ENCODE data around the gene MAP3K3. TPM values are rescaled to one million over a fixed set of nuclear protein-coding genes. Genes with fewer than 3 reads are reported as not detected.

The MAP3K3 gene
- total RNA-seq, 1 experiment from 2014 or later, result 12.9 TPM

GRCh38 chr17:63694950-63695773 is 72.9 kb downstream of the MAP3K3 start:
- DNase-seq, result no peak
- no peaks in the 10 kb centered on the region for H3K27me3 ChIP-seq
- H3K4me3 ChIP-seq, result no peak overlapping the region
- peaks cover 14% of the 10 kb centered on the region; the same call in 1 of the 2 replicates for H3K36me3 ChIP-seq
- H3K9me3 ChIP-seq, result no peaks in the 10 kb centered on the region

- no peak for DNase-seq
- Histone ChIP-seq H3K9me3 (no peaks in the 10 kb centered on the region), H3K36me3 (peaks cover 11% of the 10 kb centered on the region; the same call in 1 of the 2 replicates), H3K27me3 (no peaks in the 10 kb centered on the region), H3K4me3 (no peak overlapping the region)
Observed at GRCh38 chr17:63695889-63696288, 73.7 kb downstream of the MAP3K3 start.

GRCh38 chr17:63696381-63696961 is 74.3 kb downstream of the MAP3K3 start:
- Histone ChIP-seq H3K9me3 (no peaks in the 10 kb centered on the region), H3K27me3 (no peaks in the 10 kb centered on the region), H3K4me3 (no peak overlapping the region), H3K36me3 (peaks cover 10% of the 10 kb centered on the region; the same call in 1 of the 2 replicates)
- peak; percentile 35 for DNase-seq

GRCh38 chr17:63697341-63698286 is 75.4 kb downstream of the MAP3K3 start:
- Histone ChIP-seq H3K36me3 (0 out of 2 replicates have a peak, but pooled peaks cover 7% of the 10 kb centered on the region), H3K9me3 (no peaks in the 10 kb centered on the region), H3K4me3 (no peak overlapping the region), H3K27me3 (no peaks in the 10 kb centered on the region)
- no peak for DNase-seq

- Histone ChIP-seq H3K4me3 (no peak overlapping the region), H3K9me3 (no peaks in the 10 kb centered on the region), H3K36me3 (0 out of 2 replicates have a peak, but pooled peaks cover 7% of the 10 kb centered on the region), H3K27me3 (no peaks in the 10 kb centered on the region)
- no peak for DNase-seq
Observed at GRCh38 chr17:63698381-63698885, 76.2 kb downstream of the MAP3K3 start.

- 0 out of 2 replicates have a peak, but pooled peaks cover 7% of the 10 kb centered on the region for H3K36me3 ChIP-seq
- no peak for DNase-seq
Observed at GRCh38 chr17:63698886-63699637, 76.8 kb downstream of the MAP3K3 start.

GRCh38 chr17:63699638-63700527 is 77.7 kb downstream of the MAP3K3 start, which contains the start of gene LIMD2:
Gene LIMD2, minus strand, starts transcription at chr17:63700125. Its CDS starts 827 bp downstream, at chr17:63699298.
- Histone ChIP-seq H3K36me3 (0 out of 2 replicates have a peak, but pooled peaks cover 7% of the 10 kb centered on the region), H3K27me3 (no peaks in the 10 kb centered on the region), H3K9me3 (no peaks in the 10 kb centered on the region), H3K4me3 (peak within 1 kb of the TSS; percentile 45)
- peak; percentile 61 for DNase-seq

More at GRCh38 chr17:63698886-63699637, 76.8 kb downstream of the MAP3K3 start:
- no peaks in the 10 kb centered on the region for H3K9me3 ChIP-seq
- no peaks in the 10 kb centered on the region for H3K27me3 ChIP-seq
- H3K4me3 ChIP-seq, result peak overlapping the region; percentile 45; the same call in 1 of the 2 replicates

GRCh38 chr17:63700528-63701455 is 78.6 kb downstream of the MAP3K3 start:
- H3K9me3 ChIP-seq, result no peaks in the 10 kb centered on the region
- no peak for DNase-seq
- H3K27me3 ChIP-seq, result no peaks in the 10 kb centered on the region
- peaks cover 11% of the 10 kb centered on the region; the same call in 1 of the 2 replicates for H3K36me3 ChIP-seq
- H3K4me3 ChIP-seq, result peak overlapping the region; percentile 36

- H3K36me3 ChIP-seq, result peaks cover 16% of the 10 kb centered on the region
- H3K9me3 ChIP-seq, result no peaks in the 10 kb centered on the region
- no peaks in the 10 kb centered on the region for H3K27me3 ChIP-seq
- no peak for DNase-seq
- H3K4me3 ChIP-seq, result no peak overlapping the region
Observed at GRCh38 chr17:63701456-63701820, 79.2 kb downstream of the MAP3K3 start.

GRCh38 chr17:63701868-63702720 is 79.9 kb downstream of the MAP3K3 start:
- DNase-seq, result no peak
- H3K36me3 ChIP-seq, result peaks cover 19% of the 10 kb centered on the region

GRCh38 chr17:63702721-63703015 is 80.5 kb downstream of the MAP3K3 start:
- Histone ChIP-seq H3K36me3 (peaks cover 19% of the 10 kb centered on the region), H3K4me3 (no peak overlapping the region), H3K9me3 (no peaks in the 10 kb centered on the region), H3K27me3 (no peaks in the 10 kb centered on the region)
- no peak for DNase-seq

More at GRCh38 chr17:63701868-63702720, 79.9 kb downstream of the MAP3K3 start:
- H3K4me3 ChIP-seq, result no peak overlapping the region
- no peaks in the 10 kb centered on the region for H3K27me3 ChIP-seq
- no peaks in the 10 kb centered on the region for H3K9me3 ChIP-seq

GRCh38 chr17:63703029-63703428 is 80.8 kb downstream of the MAP3K3 start:
- H3K27me3 ChIP-seq, result no peaks in the 10 kb centered on the region
- H3K36me3 ChIP-seq, result peaks cover 22% of the 10 kb centered on the region
- no peaks in the 10 kb centered on the region for H3K9me3 ChIP-seq
- no peak overlapping the region for H3K4me3 ChIP-seq
- no peak for DNase-seq

GRCh38 chr17:63703556-63704258 is 81.5 kb downstream of the MAP3K3 start:
- H3K27me3 ChIP-seq, result no peaks in the 10 kb centered on the region
- DNase-seq, result no peak
- peaks cover 28% of the 10 kb centered on the region for H3K36me3 ChIP-seq
- H3K4me3 ChIP-seq, result no peak overlapping the region
- no peaks in the 10 kb centered on the region for H3K9me3 ChIP-seq
